GM18870 (cell line): ENCODE data around the gene BNIPL.

Experiments
- ATAC-seq: cut with Tn5 transposase; IDR thresholded peaks from one replicate; pipeline ENCODE4 v1.9.1; 2021; ENCODE audit warnings: moderate library complexity; ENCODE audit not compliant: unreplicated experiment

Gene BNIPL

GRCh38 chr1:151036356-151036755, at the start of gene BNIPL:
TSS of gene BNIPL (plus strand) at chr1:151036586. CDS start at chr1:151036726, 140 bp downstream.
- no peak for ATAC-seq

DNA sequence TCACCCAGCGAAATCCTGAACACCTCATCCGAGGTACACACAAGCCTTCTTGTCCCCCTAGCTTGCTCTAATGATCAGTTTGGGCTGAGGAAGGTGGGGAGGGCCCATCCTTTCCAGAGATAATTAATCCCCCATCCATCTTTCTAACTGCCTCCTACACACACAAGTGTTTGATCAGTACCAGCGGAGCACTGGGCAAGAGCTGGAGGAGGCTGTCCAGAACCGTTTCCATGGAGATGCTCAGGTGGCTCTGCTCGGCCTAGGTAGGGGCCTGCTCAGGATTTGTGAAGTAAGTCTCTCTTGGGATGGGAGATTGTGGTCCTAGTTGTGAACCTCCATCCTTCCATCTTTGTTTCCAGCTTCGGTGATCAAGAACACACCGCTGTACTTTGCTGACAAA, 48.5 kb upstream of the BNIPL start:
- ATAC-seq, result no peak

GRCh38 chr1:150992626-150993025, 43.8 kb upstream of the BNIPL start:
- ATAC-seq, result no peak

DNA sequence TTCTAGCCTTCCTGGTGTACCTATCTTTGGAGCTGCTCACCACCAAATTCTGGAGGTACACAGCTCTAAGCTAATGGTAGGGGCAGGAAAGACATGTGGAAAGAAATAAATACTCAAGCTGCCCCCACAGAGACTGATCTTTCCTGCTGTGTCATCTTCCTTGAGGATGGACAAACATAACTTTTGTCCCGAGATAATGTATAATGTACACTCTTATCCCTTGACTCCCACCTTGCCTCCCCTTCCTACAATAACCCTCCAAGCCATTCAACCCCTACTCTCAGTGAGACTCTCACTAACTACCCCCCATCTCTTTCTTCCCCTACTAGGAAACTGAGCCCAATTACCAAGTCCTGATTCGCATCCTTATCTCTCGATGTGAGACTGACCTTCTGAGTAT, 42.1 kb upstream of the BNIPL start:
- no peak for ATAC-seq

- no peak for ATAC-seq
Measured at GRCh38 chr1:150995460-150995859, 40.9 kb upstream of the BNIPL start.

GRCh38 chr1:150995896-150996295, 40.5 kb upstream of the BNIPL start:
- no peak for ATAC-seq

- no peak for ATAC-seq
Measured at GRCh38 chr1:150997126-150997872, 39.1 kb upstream of the BNIPL start.

GRCh38 chr1:150997949-150998348, 38.4 kb upstream of the BNIPL start:
- no peak for ATAC-seq

GRCh38 chr1:150999051-150999674, 37.2 kb upstream of the BNIPL start:
- ATAC-seq, result no peak

DNA sequence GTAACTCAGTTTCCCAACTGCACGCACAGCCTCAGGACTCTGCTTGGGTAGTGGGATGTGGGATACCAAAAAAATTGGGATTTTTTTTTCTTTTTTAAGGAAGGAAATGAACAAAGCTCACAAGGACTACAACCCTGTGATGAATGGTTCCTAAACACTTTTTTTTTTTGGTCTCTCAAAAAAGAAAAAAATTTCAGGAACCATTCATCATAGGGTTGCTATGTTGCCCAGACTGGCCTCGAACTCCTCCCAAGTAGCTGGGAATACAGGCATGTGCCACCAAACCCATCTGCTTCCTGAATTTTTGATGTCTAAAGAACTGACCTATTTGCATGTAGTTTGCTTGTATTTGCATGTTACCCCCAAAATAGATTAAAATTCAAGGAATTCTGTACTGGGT, 36.5 kb upstream of the BNIPL start:
- no peak for ATAC-seq

DNA sequence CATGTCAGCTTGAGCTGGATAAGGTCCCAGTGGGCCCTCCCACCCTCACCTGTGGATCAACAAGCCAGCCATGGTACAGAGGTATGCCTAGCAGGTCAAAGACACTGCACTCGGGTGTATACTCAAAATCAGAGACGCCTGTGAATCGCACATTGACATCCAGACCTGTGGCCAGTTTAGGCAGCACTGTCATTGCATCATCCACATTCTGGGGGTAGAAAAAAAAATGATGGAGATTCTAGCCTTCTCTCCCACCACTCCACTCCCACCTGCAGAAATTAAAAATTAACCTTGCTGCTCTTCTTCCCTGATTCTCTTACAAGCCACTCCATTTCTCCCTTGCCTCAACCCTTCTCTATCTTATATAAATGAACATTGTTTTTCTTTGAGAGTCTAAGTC, 36.0 kb upstream of the BNIPL start:
- no peak for ATAC-seq

DNA sequence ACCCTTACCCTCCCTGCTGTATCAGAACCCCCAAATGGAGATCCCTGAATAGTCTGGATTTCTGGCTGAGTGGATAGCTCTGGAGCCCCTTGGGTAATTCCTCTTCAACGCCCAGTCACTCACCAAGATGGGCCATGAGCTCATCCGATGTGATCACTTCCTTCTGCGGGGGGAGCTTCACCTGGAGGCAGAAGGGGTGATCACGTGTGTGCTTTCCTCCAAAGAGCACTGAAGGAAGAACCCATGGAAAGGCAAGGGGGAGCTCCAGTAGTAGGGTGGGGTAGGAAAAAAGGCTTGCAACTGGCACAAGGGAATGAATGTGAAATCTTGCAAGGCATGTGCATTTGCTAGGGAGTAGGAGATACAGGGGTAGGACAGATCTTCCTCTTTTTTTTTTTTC, 34.8 kb upstream of the BNIPL start:
- no peak for ATAC-seq

- no peak for ATAC-seq
Measured at GRCh38 chr1:151002051-151002450, 34.3 kb upstream of the BNIPL start.

DNA sequence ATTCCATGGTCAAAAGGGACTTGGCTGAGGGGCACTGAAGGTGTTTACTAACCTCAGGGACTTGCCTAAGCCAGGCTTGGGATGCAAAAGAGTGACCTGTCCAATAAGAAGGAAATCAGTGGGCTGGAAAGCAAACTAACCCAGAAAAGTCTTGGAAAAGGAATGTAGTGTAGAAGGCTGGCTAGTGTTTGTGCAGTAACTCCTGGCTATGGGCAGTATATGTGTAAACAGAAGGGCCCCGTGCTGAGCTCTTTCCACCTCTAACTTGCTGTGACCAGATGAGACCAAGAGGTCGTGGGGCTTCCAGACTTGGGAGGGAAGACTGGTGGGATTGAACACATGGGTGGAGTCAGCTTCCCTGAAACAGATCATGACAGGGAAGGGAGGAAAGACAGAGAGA, 33.8 kb upstream of the BNIPL start:
- ATAC-seq, result no peak

DNA sequence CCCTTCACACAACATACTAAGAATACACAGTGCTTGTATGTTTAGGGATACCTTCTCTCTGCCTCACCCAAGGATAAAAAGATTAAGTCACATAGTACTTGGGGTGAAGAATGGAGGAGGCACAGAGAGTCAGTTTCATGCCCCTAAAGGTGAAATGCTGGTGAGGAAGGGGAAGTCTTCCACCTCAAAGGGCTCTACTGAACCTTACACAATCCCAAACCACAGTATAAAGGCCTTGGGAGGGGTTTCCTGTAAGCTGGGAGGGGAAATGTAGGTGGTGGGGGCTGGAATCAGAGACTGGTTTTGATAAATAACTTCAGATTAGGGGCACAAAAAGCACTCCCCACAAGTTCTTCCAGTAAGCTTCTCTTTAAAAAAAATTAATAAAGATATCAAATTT, 33.2 kb upstream of the BNIPL start:
- no peak for ATAC-seq

DNA sequence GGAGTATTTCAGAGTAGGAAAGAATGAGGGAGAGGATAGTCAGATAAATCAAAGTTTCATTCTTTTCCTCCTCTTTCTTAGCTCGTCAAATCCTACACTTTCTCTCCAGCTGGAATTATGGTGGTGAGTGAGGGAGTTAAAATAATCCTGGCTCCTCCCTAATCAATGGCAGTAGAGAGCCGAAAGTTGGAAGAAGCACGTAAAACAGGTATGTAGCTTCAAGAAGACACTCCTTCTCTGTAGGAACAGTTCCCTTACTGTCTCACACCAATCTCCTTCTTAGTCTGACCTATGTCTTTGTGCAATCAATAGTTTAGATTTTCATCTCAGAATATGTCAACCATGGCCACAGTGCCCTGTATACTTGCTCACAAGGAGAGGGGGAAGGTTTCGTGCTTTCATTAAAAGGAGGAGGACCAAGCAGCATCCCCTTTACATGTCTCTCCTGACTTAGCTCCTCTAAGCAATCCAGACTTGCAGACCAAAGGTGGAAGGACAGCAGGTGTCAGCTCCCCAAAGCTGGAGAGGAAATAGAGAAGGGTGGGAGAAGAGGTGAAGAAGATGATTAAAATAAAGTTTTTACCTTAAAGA, 30.6 kb upstream of the BNIPL start:
- no peak for ATAC-seq

DNA sequence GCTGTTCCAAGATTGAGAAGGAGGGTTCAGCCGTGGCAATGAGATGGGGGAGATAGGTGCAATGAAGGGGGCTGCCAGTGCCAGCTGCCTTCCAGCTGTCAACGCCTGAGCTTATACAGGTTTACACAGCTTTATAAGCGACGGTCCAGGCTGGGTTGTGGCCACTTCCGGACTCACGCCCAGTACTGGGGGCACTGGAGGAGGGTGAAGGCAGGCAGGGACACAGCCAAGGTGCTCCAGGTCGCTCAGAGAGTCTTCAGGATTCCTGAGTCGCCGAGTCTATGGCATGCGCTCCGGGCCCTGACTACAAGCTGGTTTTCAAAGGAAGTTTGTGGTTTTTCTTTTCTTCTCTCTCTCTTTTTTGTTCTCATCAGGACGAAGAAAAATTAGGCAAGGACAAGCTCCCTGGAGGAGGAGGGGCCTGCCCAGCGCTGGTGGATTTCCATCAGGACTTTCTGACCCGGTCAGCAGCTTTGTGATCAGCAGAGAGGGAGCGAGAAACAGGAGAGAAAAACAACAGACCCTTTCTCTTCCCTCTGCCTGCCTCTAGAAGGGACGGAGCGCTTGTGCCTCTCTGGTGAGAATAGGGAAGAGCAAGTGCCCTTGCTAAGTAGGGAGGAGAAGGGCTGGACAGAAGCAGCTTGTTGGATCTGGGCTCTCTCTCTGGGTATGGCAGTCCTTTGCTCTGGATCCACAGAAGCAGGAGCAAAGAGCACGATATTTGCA, 29.9 kb upstream of the BNIPL start, which contains the start of gene MINDY1:
MINDY1 (minus strand) TSS at position 576 of the 726 bp plus-strand sequence. CDS start 4,285 bp downstream, outside the sequence.
- no peak for ATAC-seq

- ATAC-seq, result no peak
Measured at GRCh38 chr1:151007853-151008243, 28.5 kb upstream of the BNIPL start.

- no peak for ATAC-seq
Measured at GRCh38 chr1:151008244-151009205, 27.9 kb upstream of the BNIPL start, which contains the start of gene PRUNE1. TSS of gene PRUNE1 (plus strand) at chr1:151008449. CDS start at chr1:151008633, 184 bp downstream.

DNA sequence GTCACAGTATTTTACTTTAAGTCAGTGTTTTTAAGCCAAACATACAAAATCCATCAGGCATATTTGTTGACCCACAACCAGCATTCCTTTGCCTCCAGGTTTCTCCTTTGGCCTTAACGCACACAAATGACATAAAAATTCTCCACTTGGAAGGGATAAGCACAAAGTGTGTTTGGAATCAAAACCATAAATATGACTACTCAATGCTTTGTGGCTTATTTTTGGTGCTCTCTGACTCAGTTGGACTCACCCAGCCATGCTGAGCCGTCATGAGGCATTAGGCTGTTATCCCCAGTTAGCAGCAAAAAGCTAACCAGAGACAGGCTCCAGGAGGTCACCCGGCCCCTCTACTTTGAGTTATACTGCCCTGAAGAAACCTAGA, 27.2 kb upstream of the BNIPL start:
- no peak for ATAC-seq
